ENCODE data around the gene BHLHE41.

DNA sequence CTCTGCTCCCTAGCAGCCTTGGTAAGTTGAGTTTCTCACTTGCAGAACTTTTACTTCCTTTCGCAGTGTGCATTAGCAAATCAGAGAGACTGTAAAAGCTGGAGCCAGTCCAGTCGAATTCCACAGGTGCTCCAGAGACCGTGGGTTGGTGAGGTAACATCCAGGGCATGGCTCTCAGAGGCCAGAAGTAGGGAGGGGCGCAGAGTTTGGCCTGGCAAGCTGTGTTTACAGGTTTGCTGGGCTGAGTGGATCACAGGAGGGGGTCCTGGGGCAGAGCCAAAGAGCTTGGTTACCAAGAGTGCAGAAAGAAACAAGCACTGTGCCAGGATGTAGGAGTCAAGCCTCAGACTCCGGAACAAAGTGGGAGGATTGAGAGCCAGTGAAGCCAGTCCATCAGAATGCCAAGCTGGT is 10.2 kb upstream of the BHLHE41 start:
- TF ChIP-seq JUND (IDR thresholded peaks at IDR 0.05; ENCODE audit: low read length), result no peak
- TF ChIP-seq, protein P1, sequence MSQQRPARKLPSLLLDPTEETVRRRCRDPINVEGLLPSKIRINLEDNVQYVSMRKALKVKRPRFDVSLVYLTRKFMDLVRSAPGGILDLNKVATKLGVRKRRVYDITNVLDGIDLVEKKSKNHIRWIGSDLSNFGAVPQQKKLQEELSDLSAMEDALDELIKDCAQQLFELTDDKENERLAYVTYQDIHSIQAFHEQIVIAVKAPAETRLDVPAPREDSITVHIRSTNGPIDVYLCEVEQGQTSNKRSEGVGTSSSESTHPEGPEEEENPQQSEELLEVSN (IDR thresholded peaks at IDR 0.05), result no peak
- TF ChIP-seq, protein P2, sequence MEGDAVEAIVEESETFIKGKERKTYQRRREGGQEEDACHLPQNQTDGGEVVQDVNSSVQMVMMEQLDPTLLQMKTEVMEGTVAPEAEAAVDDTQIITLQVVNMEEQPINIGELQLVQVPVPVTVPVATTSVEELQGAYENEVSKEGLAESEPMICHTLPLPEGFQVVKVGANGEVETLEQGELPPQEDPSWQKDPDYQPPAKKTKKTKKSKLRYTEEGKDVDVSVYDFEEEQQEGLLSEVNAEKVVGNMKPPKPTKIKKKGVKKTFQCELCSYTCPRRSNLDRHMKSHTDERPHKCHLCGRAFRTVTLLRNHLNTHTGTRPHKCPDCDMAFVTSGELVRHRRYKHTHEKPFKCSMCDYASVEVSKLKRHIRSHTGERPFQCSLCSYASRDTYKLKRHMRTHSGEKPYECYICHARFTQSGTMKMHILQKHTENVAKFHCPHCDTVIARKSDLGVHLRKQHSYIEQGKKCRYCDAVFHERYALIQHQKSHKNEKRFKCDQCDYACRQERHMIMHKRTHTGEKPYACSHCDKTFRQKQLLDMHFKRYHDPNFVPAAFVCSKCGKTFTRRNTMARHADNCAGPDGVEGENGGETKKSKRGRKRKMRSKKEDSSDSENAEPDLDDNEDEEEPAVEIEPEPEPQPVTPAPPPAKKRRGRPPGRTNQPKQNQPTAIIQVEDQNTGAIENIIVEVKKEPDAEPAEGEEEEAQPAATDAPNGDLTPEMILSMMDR (IDR thresholded peaks at IDR 0.05; ENCODE audit: control extremely low read depth in 1 of 3, insufficient read depth in 1 of 3, low read depth in 1 of 3, low read length in 3 of 3), result no peak
- no peak for TF ChIP-seq NANOG (IDR thresholded peaks at IDR 0.05; ENCODE audit: insufficient read depth, low read depth, low read length, poor library complexity, severe bottlenecking)
- no peak for TF ChIP-seq RFX5 (IDR thresholded peaks at IDR 0.05; ENCODE audit: borderline replicate concordance, low read depth, low read length)
- TF ChIP-seq FOSL1 (IDR thresholded peaks at IDR 0.05; ENCODE audit: insufficient read depth, low read depth, low read length), result no peak

Measured in H1 (cell line).